SK-N-SH (cell line): Measurements from ENCODE around the gene TLX3. TPM values are rescaled to one million over a fixed set of nuclear protein-coding genes. Genes with fewer than 3 reads are reported as not detected.

Source experiments
- CTCF ChIA-PET: fragments of 300-600, 350-600 bp; formaldehyde crosslinking; extraction: SDS; loops from one replicate; lab custom pipeline; 2021; lab: Yijun Ruan, JAX
- POLR2A ChIA-PET: fragments of 350-600 bp; sonication (Branson Sonifier 250); formaldehyde crosslinking; extraction: SDS; loops from one replicate; lab custom pipeline; 2020; ENCODE audit warnings: antibody characterized with exemption, inconsistent platforms; lab: Yijun Ruan, JAX
- DNase-seq: peaks from one replicate; pipeline ENCODE4 v3.0.0; 2012
- H2AFZ ChIP-seq: fragments of 200-600 bp; sonication (generic); 2 replicates; pipeline ENCODE4 v1.8.1; 2016; ENCODE audit warnings: antibody characterized with exemption, mild to moderate bottlenecking, low read depth
- H3F3A ChIP-seq: fragments of 200-600 bp; sonication (generic); replicated peaks from 2 replicates; pipeline ENCODE3; 2016; ENCODE audit warnings: antibody characterized with exemption, mild to moderate bottlenecking; ENCODE audit not compliant: insufficient read depth
- H3K27ac ChIP-seq, 2 experiments: fragments of 200-500 bp in 1 of 2; fragments of 200-600 bp in 1 of 2; sonication (Bioruptor generic) in 1 of 2; sonication (generic), shearing (Covaris generic) in 1 of 2; 2 replicates each; pipeline versions ENCODE4 v1.5.1 to v1.6.1; 2014 to 2016; ENCODE audit warnings: low read depth in 2 of 2, inconsistent platforms in 1 of 2, low read length in 1 of 2, mild to moderate bottlenecking in 1 of 2, mixed read lengths in 1 of 2
- H3K27me3 ChIP-seq: fragments of 200-600 bp; sonication (generic), shearing (Covaris generic); 2 replicates; pipeline ENCODE4 v1.6.1; 2016; ENCODE audit warnings: mixed run types; ENCODE audit not compliant: insufficient read depth
- H3K36me3 ChIP-seq, 2 experiments: fragments of 200-500 bp in 1 of 2; fragments of 200-600 bp in 1 of 2; sonication (Bioruptor generic) in 1 of 2; sonication (generic) in 1 of 2; replicated peaks in 1 of 2; 2 replicates each; pipeline versions ENCODE3 to v1.5.1; 2014 to 2016; ENCODE audit warnings: low read length in 1 of 2, mild to moderate bottlenecking in 1 of 2; ENCODE audit not compliant: insufficient read depth in 2 of 2, control insufficient read depth in 1 of 2
- H3K4me1 ChIP-seq, 2 experiments: fragments of 200-500 bp in 1 of 2; fragments of 200-600 bp in 1 of 2; sonication (Bioruptor generic) in 1 of 2; sonication (generic), shearing (Covaris generic) in 1 of 2; 2 replicates each; pipeline versions ENCODE4 v1.5.1 to v1.6.1; 2014 to 2016; ENCODE audit warnings: low read depth in 1 of 2, low read length in 1 of 2, mixed run types in 1 of 2; ENCODE audit not compliant: insufficient read depth in 2 of 2, control insufficient read depth in 1 of 2
- H3K4me2 ChIP-seq: fragments of 200-600 bp; sonication (generic), shearing (Covaris generic); 2 replicates; pipeline ENCODE4 v1.6.1; 2017; ENCODE audit warnings: mixed run types
- H3K4me3 ChIP-seq, 2 experiments: fragments of 200-500 bp in 1 of 2; fragments of 200-600 bp in 1 of 2; sonication (Bioruptor generic) in 1 of 2; sonication (generic), shearing (Covaris generic) in 1 of 2; 2 replicates each; pipeline versions ENCODE4 v1.5.1 to v1.8.1; 2014 to 2016; ENCODE audit warnings: low read depth in 2 of 2, inconsistent platforms in 1 of 2, low read length in 1 of 2, mild to moderate bottlenecking in 1 of 2, mixed read lengths in 1 of 2, moderate library complexity in 1 of 2
- H3K79me2 ChIP-seq: fragments of 200-600 bp; sonication (generic); 2 replicates; pipeline ENCODE4 v1.8.1; 2017; ENCODE audit warnings: mild to moderate bottlenecking; ENCODE audit not compliant: insufficient read depth
- H3K9ac ChIP-seq: fragments of 200-600 bp; sonication (generic); 2 replicates; pipeline ENCODE4 v1.6.1; 2017; ENCODE audit warnings: mixed run types
- H3K9me2 ChIP-seq: fragments of 200-600 bp; sonication (generic); 2 replicates; pipeline ENCODE4 v1.6.1; 2017; ENCODE audit warnings: mixed run types
- H3K9me3 ChIP-seq: fragments of 200-600 bp; sonication (generic); 2 replicates; pipeline ENCODE4 v1.6.1; 2017; ENCODE audit warnings: mixed run types, mild to moderate bottlenecking, moderate library complexity
- H4K20me1 ChIP-seq: fragments of 200-600 bp; sonication (generic); 2 replicates; pipeline ENCODE4 v1.6.1; 2017; ENCODE audit warnings: mild to moderate bottlenecking, mixed run types; ENCODE audit not compliant: insufficient read depth
- CHD2 ChIP-seq: fragments of 150-350 bp; IDR thresholded peaks from 2 replicates; pipeline ENCODE4 v1.6.1; 2018; ENCODE audit warnings: low read length; ENCODE audit not compliant: partially characterized antibody
- EZH2phosphoT487 ChIP-seq: fragments of 200-600 bp; sonication (generic); IDR thresholded peaks from 2 replicates; pipeline ENCODE4 v1.6.1; 2017; ENCODE audit warnings: low read depth, mixed run types, mild to moderate bottlenecking, antibody characterized with exemption, moderate library complexity, borderline replicate concordance
- FOSL2 ChIP-seq: IDR thresholded peaks from 2 replicates; pipeline ENCODE4 v1.4.0; 2012; ENCODE audit warnings: low read depth, mild to moderate bottlenecking, moderate library complexity, borderline replicate concordance
- GABPA ChIP-seq: IDR thresholded peaks from 2 replicates; pipeline ENCODE4 v1.4.0; 2012; ENCODE audit warnings: low read depth, mild to moderate bottlenecking
- JUND ChIP-seq: IDR thresholded peaks from 2 replicates; pipeline ENCODE4 v1.4.0; 2012
- REST ChIP-seq: IDR thresholded peaks from 2 replicates; pipeline ENCODE4 v1.6.1; 2012; ENCODE audit warnings: mild to moderate bottlenecking, low read depth, low read length, moderate library complexity
- SIN3A ChIP-seq: IDR thresholded peaks from 2 replicates; pipeline ENCODE4 v1.6.1; 2012; ENCODE audit warnings: low read depth, mild to moderate bottlenecking, low read length, moderate library complexity, borderline replicate concordance
- USF1 ChIP-seq: IDR thresholded peaks from 2 replicates; pipeline ENCODE4 v1.4.0; 2012; ENCODE audit warnings: low read depth, borderline replicate concordance
- USF2 ChIP-seq: fragments of 150-350 bp; IDR thresholded peaks from 2 replicates; pipeline ENCODE4 v1.6.1; 2017; ENCODE audit warnings: antibody characterized with exemption, low read length, low read depth, borderline replicate concordance
- WGBS: methylation state at CpG from one replicate; pipeline ENCODE4 v1.1.6; 2017; ENCODE audit warnings: low lambda C conversion rate; 5-methylcytosine and 5-hydroxymethylcytosine counted together
- polyA plus RNA-seq, 3 experiments: library from polyadenylated mRNA; depleted of rRNA; stranded (reverse); fragments of >200 nt; gene quantifications; 2 replicates each; pipeline ENCODE4 v1.2.3, GENCODE V29; 2012
- TF ChIP-seq, protein P1 (sequence below): fragments of 150-350 bp; IDR thresholded peaks from 2 replicates; pipeline ENCODE4 v1.6.1; 2016; ENCODE audit warnings: mild to moderate bottlenecking, low read depth, low read length

TLX3 gene
- polyA plus RNA-seq, 1 of the 3 experiments (the other 2 are of a cell fraction): 4.7 TPM

- no peak for TF ChIP-seq REST
- no peak for TF ChIP-seq SIN3A
- TF ChIP-seq GABPA: no peak
- TF ChIP-seq CHD2: no peak
- no peak for TF ChIP-seq JUND
- TF ChIP-seq, protein P1, sequence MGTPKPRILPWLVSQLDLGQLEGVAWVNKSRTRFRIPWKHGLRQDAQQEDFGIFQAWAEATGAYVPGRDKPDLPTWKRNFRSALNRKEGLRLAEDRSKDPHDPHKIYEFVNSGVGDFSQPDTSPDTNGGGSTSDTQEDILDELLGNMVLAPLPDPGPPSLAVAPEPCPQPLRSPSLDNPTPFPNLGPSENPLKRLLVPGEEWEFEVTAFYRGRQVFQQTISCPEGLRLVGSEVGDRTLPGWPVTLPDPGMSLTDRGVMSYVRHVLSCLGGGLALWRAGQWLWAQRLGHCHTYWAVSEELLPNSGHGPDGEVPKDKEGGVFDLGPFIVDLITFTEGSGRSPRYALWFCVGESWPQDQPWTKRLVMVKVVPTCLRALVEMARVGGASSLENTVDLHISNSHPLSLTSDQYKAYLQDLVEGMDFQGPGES: no peak
- no peak for TF ChIP-seq USF2
- TF ChIP-seq FOSL2: no peak
- TF ChIP-seq, all 33 proteins: peak for 0
Measured at GRCh38 chr5:171344936-171345608, 36.0 kb downstream of the TLX3 start (continued).

GRCh38 chr5:171351536-171352073, 42.6 kb downstream of the TLX3 start:
- POLR2A ChIA-PET: no interaction called here
- H3K27ac ChIP-seq: no peak overlapping the region
- TF ChIP-seq EZH2phosphoT487 (no peak), USF1 (no peak)
- TF ChIP-seq, all 33 proteins: peak for 0
- Histone ChIP-seq H3K9me2 (no peaks in the 10 kb centered on the region), H4K20me1 (no peaks in the 10 kb centered on the region), H3K36me3 (no peaks in the 10 kb centered on the region), H3K27me3 (no peaks in the 10 kb centered on the region), H3F3A (no peaks in the 10 kb centered on the region), H3K9ac (no peak overlapping the region), H3K4me1 (no peaks in the 10 kb centered on the region), H3K9me3 (no peaks in the 10 kb centered on the region), H3K4me2 (no peak overlapping the region), H3K79me2 (no peaks in the 10 kb centered on the region), H2AFZ (no peak overlapping the region), H3K4me3 (no peak overlapping the region)
- WGBS: 69% methylated on average over 7 of the region's 7 CpGs
- CTCF ChIA-PET: interaction anchor here (1.1 to 4.9 kb wide), 6 partner anchors 9 to 561 kb away, joined by 3 to 45 read pairs (median 4); partner anchors contain the start of gene TLX3
- no peak for DNase-seq
